ENCODE results near the gene THAP5. TPM values are rescaled to one million over a fixed set of nuclear protein-coding genes. Genes with fewer than 3 reads are reported as not detected.

THAP5 gene
- polyA plus RNA-seq, 3 donors = 3.0 to 10.7 (median 9.9) TPM

GRCh38 chr7:108592646-108593201 lies 23.2 kb upstream of the THAP5 start:
- Histone ChIP-seq H3K4me3 (replicated peaks in 1 of 3; ENCODE audit: low read depth in 2 of 3, low read length in 3 of 3) (no peak overlapping the region), H3K4me2 (replicated peaks; ENCODE audit: extremely low read depth, low read length, poor library complexity, severe bottlenecking) (no peak overlapping the region), H3K27me3 (ENCODE audit: control insufficient read depth in 2 of 2, insufficient read depth in 2 of 2, low read length in 2 of 2) (no peaks in the 10 kb centered on the region), H3K9me3 (replicated peaks in 1 of 2; ENCODE audit: control insufficient read depth in 1 of 2, insufficient read depth in 1 of 2, low read length in 2 of 2) (no peaks in the 10 kb centered on the region), H2AFZ (ENCODE audit: insufficient read depth, low read depth, low read length, poor library complexity, severe bottlenecking) (no peak overlapping the region), H3K27ac (ENCODE audit: low read depth in 1 of 2, low read length in 2 of 2) (no peak overlapping the region), H3K36me3 (replicated peaks in 1 of 2; ENCODE audit: control insufficient read depth in 1 of 2, insufficient read depth in 2 of 2, low read length in 2 of 2) (no peaks in the 10 kb centered on the region), H4K20me1 (ENCODE audit: insufficient read depth, low read length) (no peaks in the 10 kb centered on the region), H3K9ac (ENCODE audit: insufficient read depth, low read length, poor library complexity, severe bottlenecking) (no peak overlapping the region), H3K4me1 (ENCODE audit: control insufficient read depth in 1 of 2, insufficient read depth in 2 of 2, low read length in 2 of 2) (no peaks in the 10 kb centered on the region), H3K79me2 (ENCODE audit: insufficient read depth, low read length) (no peaks in the 10 kb centered on the region)
- H3K9me3 Mint-ChIP-seq = peaks cover 0 to 12% (median 4%) of the 10 kb centered on the region in 7 donors
- intact Hi-C loops (cut with micrococcal nuclease) = no loop called here
- TF ChIP-seq CTCF (IDR thresholded peaks at IDR 0.05) = no peak
- DNase-seq = no peak
- no peak overlapping the region for H3K27ac Mint-ChIP-seq
- 86% methylated on average over 2 of the region's 3 CpGs for WGBS (ENCODE audit: insufficient coverage)
- no peak overlapping the region for H3K4me3 Mint-ChIP-seq
- no peaks in the 10 kb centered on the region for H3K36me3 Mint-ChIP-seq
- H3K4me1 Mint-ChIP-seq = no peaks in the 10 kb centered on the region
- H3K27me3 Mint-ChIP-seq (ENCODE audit: low read depth in 3 of 3) = peaks cover 0 to 1% (median 0%) of the 10 kb centered on the region in 3 donors

- WGBS (ENCODE audit: insufficient coverage) = 100% methylated on average over 2 of the region's 2 CpGs
- Histone ChIP-seq H2AFZ (ENCODE audit: insufficient read depth, low read depth, low read length, poor library complexity, severe bottlenecking) (no peak overlapping the region), H3K27me3 (ENCODE audit: control insufficient read depth in 2 of 2, insufficient read depth in 2 of 2, low read length in 2 of 2) (no peaks in the 10 kb centered on the region), H3K9me3 (replicated peaks in 1 of 2; ENCODE audit: control insufficient read depth in 1 of 2, insufficient read depth in 1 of 2, low read length in 2 of 2) (no peaks in the 10 kb centered on the region), H3K4me1 (ENCODE audit: control insufficient read depth in 1 of 2, insufficient read depth in 2 of 2, low read length in 2 of 2) (no peaks in the 10 kb centered on the region), H3K4me2 (replicated peaks; ENCODE audit: extremely low read depth, low read length, poor library complexity, severe bottlenecking) (no peak overlapping the region), H3K36me3 (replicated peaks in 1 of 2; ENCODE audit: control insufficient read depth in 1 of 2, insufficient read depth in 2 of 2, low read length in 2 of 2) (no peaks in the 10 kb centered on the region), H3K9ac (ENCODE audit: insufficient read depth, low read length, poor library complexity, severe bottlenecking) (no peak overlapping the region), H3K4me3 (replicated peaks in 1 of 3; ENCODE audit: low read depth in 2 of 3, low read length in 3 of 3) (no peak overlapping the region), H4K20me1 (ENCODE audit: insufficient read depth, low read length) (no peaks in the 10 kb centered on the region), H3K27ac (ENCODE audit: low read depth in 1 of 2, low read length in 2 of 2) (no peak overlapping the region), H3K79me2 (ENCODE audit: insufficient read depth, low read length) (no peaks in the 10 kb centered on the region)
- no peaks in the 10 kb centered on the region for H3K4me1 Mint-ChIP-seq
- H3K27me3 Mint-ChIP-seq (ENCODE audit: low read depth in 3 of 3) = peaks cover 0 to 6% (median 1%) of the 10 kb centered on the region in 3 donors
- H3K4me3 Mint-ChIP-seq = no peak overlapping the region
- no peak for TF ChIP-seq CTCF (IDR thresholded peaks at IDR 0.05)
- intact Hi-C loops (cut with micrococcal nuclease) = no loop called here
- H3K36me3 Mint-ChIP-seq = no peaks in the 10 kb centered on the region
- no peak overlapping the region for H3K27ac Mint-ChIP-seq
- DNase-seq = no peak
- H3K9me3 Mint-ChIP-seq = peaks cover 0 to 7% (median 3%) of the 10 kb centered on the region in 7 donors
Observed at GRCh38 chr7:108590606-108591005, 21.1 kb upstream of the THAP5 start.

Data from CD14-positive monocyte (primary cell).